ENCODE results near the gene KCNJ1.

KCNJ1 gene

GRCh38 chr11:128822130-128822529 lies 45.0 kb downstream of the KCNJ1 start:
- no peak overlapping the region for H3K4me3 ChIP-seq (ENCODE audit: low read length)
- TF ChIP-seq, protein P1, sequence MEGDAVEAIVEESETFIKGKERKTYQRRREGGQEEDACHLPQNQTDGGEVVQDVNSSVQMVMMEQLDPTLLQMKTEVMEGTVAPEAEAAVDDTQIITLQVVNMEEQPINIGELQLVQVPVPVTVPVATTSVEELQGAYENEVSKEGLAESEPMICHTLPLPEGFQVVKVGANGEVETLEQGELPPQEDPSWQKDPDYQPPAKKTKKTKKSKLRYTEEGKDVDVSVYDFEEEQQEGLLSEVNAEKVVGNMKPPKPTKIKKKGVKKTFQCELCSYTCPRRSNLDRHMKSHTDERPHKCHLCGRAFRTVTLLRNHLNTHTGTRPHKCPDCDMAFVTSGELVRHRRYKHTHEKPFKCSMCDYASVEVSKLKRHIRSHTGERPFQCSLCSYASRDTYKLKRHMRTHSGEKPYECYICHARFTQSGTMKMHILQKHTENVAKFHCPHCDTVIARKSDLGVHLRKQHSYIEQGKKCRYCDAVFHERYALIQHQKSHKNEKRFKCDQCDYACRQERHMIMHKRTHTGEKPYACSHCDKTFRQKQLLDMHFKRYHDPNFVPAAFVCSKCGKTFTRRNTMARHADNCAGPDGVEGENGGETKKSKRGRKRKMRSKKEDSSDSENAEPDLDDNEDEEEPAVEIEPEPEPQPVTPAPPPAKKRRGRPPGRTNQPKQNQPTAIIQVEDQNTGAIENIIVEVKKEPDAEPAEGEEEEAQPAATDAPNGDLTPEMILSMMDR (conservative IDR thresholded peaks at IDR 0.05; ENCODE audit: low read depth, low read length) = no peak
- no peak for DNase-seq (ENCODE audit: low read depth)

DNA sequence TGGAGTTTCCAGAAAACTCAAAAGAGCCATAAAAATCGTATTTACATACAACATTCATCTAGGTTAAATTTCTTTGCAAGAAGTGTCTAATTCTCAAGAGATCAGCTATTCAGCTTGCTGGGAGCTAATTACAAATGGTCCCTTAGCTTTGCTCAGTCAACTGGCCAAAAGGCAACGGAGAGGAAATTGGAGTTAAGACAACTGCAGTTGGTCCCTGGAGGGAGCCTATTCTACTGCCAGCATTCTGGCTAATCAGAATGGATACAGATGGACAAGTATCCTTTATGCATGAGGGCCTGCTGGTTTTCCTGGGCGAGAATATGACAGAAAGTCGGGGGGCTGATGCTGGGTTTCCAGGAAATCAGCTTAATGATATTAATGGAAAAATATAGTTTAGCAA lies 45.5 kb downstream of the KCNJ1 start:
- DNase-seq (ENCODE audit: low read depth) = no peak
- TF ChIP-seq, protein P1 (conservative IDR thresholded peaks at IDR 0.05; ENCODE audit: low read depth, low read length) = no peak
- H3K4me3 ChIP-seq (ENCODE audit: low read length) = no peak overlapping the region

DNA sequence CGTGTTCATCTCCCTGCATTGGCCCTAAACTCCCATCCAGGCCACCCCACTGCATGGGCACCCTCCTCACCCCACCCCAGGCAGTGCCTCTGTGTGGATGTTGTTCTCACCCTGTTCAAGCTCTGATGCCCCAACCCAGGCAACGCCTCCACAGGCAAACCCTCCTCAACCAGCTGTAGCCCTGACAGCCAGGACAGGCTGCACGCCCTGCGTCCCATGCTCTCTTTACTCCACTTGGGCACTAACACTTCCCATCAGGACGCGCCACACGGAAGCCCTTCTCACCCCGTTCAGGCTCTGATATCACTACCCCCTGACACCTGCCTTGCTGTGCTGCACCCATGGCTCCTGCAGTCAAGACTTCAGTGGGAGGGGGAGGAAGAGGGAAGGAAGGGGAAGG lies 47.9 kb downstream of the KCNJ1 start:
- TF ChIP-seq, protein P1 (conservative IDR thresholded peaks at IDR 0.05; ENCODE audit: low read depth, low read length) = no peak
- H3K4me3 ChIP-seq (ENCODE audit: low read length) = no peak overlapping the region
- no peak for DNase-seq (ENCODE audit: low read depth)

DNA sequence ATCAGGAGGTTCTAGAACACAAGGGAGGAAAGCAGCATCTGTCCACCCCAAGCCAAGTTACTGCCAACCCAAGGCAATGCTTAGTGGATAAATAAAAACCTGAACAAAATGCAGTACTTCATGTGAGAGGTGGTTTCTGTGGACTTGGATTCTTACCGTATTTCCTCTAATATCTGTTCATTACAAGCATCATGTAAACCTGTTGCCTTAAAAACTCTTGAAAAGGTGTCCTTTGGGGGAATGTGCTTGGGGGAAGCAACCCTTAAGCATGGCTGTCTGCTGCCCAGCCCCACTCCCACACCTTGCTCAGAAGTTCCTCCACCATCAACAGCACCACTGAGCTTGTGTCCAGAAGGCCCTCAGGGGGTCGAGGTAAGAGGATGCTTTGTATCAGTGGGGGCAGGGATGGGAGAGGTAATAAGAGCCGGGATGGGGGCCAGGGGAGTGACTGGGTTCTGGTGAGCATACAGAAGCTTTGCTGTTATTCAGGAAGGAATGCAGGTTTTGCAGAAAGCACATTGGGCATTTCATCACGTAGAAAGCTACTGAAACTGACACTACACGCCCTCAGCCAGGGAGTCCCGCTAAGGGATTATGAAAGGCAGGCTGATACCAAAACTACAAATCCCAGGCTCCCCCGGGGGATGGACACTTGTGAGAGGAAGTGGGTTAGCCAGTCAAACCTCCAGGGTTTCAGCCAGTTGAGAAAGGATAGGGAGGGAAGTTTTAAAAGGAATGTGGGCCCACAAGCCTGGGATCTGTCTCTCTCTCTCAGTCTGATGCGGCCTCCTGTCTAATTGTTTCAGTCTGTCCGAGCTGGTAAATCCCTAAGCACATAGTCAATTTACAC lies 52.0 kb downstream of the KCNJ1 start:
- peak; percentile 67 for DNase-seq (ENCODE audit: low read depth)
- H3K4me3 ChIP-seq (ENCODE audit: low read length) = peak overlapping the region; percentile 27
- TF ChIP-seq, protein P1 (conservative IDR thresholded peaks at IDR 0.05; ENCODE audit: low read depth, low read length) = no peak

DNA sequence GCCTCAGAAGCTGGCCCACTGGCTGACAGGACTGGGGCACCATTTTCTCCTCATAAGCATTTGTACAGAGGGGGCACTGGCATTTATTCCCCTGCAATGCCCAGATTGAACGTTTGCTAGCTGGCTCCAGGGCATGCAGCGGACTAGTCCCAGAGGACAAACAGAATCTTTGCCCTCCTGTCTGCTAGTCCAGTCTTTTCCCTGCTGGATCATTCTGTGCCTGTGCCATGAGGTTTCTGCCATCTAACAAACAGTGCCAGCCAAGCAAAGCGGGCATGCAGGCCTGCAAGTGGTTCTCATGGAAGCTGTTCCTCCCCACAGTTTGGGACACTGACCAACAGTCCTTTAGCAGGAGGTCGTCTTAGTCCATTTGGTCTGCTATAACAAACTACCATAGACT lies 53.4 kb downstream of the KCNJ1 start:
- TF ChIP-seq, protein P1 (conservative IDR thresholded peaks at IDR 0.05; ENCODE audit: low read depth, low read length) = no peak
- no peak overlapping the region for H3K4me3 ChIP-seq (ENCODE audit: low read length)
- DNase-seq (ENCODE audit: low read depth) = no peak

DNA sequence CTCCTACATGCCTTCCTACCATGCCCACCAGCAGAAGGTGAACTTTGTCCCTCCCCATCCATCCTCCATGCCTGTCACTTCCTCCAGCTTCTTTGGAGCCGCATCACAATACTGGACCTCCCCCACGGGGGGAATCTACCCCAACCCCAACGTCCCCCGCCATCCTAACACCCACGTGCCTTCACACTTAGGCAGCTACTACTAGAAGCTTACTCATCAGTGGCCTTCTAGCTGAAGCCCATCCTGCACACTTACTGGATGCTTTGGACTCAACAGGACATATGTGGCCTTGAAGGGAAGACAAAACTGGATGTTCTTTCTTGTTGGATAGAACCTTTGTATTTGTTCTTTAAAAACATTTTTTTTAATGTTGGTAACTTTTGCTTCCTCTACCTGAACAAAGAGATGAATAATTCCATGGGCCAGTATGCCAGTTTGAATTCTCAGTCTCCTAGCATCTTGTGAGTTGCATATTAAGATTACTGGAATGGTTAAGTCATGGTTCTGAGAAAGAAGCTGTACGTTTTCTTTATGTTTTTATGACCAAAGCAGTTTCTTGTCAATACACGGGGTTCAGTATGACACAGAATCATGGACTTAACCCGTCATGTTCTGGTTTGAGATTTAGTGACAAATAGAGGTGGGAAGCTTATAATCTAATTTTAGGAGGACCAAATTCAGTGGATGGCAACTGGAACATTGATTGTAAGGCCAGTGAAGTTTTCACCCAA lies 56.1 kb downstream of the KCNJ1 start:
- TF ChIP-seq, protein P1 (conservative IDR thresholded peaks at IDR 0.05; ENCODE audit: low read depth, low read length) = no peak
- no peak for DNase-seq (ENCODE audit: low read depth)
- no peak overlapping the region for H3K4me3 ChIP-seq (ENCODE audit: low read length)

Measured in retinal pigment epithelial cell (primary cell).